HG03108 (cell line): ENCODE measurements around the gene TTC29.
A peak's percentile ranks its signal among the peaks of the same experiment; 100 is the strongest.

Source experiments
- ATAC-seq: cut with Tn5 transposase; IDR thresholded peaks from one replicate; pipeline ENCODE4 v1.9.1; 2021; ENCODE audit warnings: moderate library complexity; ENCODE audit not compliant: unreplicated experiment

TTC29 gene, protein sequence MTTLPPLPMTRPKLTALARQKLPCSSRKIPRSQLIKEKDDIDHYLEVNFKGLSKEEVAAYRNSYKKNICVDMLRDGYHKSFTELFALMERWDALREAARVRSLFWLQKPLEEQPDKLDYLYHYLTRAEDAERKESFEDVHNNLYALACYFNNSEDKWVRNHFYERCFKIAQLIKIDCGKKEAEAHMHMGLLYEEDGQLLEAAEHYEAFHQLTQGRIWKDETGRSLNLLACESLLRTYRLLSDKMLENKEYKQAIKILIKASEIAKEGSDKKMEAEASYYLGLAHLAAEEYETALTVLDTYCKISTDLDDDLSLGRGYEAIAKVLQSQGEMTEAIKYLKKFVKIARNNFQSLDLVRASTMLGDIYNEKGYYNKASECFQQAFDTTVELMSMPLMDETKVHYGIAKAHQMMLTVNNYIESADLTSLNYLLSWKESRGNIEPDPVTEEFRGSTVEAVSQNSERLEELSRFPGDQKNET

DNA sequence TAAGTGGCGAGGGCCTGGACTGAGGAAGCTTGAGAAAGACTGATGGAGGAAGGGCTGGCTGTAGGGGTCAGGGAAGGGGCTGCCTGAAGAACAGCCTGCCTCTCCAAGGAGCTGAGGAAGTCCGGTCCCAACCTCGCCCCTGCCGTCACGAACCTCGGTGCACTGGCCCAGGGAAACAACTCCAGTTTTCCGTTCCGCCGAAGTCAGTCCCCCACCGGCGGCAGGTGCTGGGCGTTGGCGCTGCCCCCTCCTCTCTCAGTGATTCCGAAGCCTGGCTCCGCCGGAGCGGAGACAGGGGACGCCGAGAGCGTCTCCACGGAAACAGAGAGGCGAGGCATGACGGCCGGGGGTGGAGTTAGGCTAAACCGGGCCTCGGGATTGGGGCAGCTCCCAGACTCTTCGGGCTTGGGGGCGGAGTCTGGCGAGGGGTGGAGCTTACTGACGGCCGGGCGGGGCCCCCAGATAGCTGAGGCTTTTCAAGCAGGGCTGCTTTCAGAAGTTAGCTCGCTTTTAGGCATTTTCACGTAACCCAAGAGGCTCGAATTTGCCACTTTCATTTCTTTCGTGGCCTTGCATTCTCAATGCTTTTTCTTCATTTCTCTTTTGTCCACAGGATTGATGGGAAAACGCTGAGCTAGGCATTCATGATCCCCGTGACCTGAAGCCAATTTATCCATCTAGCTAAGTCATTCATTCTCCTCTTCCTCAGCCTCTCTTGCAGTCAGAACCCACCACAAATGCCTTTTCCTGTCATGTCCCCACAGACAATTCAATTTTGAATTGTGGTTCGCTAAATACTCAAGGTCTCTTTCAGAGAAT is at the start of gene TTC29:
TSS of gene TTC29 (minus strand) at position 309 of the 819 bp plus-strand sequence. CDS start 5,969 bp downstream, outside the sequence.
- ATAC-seq, result peak; percentile 100

DNA sequence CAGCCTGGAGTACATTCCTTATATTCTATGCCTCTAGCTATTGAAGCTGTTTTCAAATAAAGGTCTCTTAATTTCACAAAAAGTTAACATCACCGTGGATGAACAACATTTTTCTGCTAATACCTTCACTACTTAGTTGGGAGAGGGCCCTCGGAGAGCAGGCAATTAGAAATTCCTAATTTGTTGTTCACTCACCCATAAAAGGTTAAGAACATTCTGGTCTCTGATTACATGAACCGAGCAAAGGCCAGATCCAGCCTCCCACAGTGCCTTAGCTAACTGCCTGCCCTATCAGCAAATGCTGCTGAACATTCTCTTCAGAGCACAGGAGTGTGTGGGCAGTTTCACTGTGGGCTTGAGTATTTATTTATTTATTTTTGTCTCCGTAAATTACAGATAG is 36.0 kb upstream of the TTC29 start:
- no peak for ATAC-seq

DNA sequence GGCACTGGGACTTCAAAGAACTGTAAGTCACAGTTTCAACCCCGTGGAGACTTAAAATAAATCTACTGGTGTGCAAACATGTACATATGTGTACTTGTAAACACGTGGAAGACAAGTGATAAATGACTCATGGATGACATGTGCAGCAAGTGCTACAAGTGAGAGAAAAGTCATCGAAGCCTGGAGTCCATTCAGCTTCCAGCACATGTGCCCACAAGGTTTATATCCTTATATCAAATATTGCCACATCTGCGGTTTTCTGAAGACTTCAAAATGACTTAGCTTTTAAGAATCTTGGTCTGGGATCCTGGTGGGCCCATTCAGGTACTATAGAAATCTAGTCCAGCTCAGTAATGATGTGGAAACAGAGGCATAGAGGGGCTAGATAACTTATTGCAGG is 33.0 kb upstream of the TTC29 start:
- no peak for ATAC-seq

DNA sequence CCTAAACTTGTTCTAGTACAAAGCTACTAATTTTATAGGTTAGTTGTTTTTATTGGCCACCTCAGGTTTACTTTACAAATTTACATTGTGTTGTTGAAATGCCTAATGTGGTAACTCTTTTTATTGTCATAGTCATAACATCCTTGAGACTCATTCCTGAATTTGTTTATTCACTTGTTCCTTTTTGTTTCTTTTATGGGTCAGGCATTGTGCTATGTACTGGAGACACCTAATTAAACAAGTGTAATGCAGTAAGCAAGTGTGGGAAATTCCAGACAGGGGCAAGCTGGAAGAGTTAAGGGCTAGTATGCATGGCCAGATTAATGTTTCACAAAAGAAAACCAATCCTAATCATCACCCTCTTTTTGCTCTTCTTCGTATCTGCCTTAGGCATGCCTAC is 30.5 kb upstream of the TTC29 start:
- ATAC-seq, result no peak

DNA sequence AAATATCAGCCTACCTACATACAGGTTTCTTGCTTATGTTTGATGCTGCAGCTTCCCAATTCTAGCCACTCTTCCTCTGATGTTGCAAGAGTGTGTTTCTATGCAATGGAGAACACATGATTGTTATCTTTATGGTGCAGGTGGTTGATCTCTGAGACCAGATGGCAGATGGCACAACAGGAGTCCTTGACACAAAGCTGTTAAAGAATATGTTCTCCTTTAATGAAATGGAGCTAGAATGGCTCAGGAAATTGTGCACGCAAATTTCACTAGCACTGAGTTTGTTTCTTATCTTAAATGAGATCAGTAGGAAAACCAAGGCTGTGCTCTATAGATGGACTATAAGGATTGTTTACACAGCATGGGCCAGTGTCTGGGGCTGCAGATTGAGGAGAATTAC is 29.9 kb upstream of the TTC29 start:
- no peak for ATAC-seq

DNA sequence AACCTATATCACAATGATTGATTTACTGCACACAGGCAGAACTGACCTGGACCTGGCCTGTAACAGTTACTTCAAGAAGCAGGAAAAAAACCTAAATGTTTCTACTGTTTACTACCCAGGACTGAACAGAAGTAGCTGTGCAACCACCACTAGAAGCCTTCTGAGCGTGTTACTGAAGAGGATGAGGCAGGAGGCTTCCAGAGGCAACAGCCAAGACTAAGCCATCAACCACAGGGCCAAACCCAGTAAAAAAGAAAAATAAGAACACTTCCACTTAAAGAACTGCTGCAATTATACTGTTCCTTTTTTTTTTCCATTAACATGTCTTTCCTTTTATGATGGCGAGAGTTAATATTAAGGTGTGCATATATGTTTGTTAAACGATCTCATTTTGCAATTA is 29.4 kb upstream of the TTC29 start:
- ATAC-seq, result no peak

DNA sequence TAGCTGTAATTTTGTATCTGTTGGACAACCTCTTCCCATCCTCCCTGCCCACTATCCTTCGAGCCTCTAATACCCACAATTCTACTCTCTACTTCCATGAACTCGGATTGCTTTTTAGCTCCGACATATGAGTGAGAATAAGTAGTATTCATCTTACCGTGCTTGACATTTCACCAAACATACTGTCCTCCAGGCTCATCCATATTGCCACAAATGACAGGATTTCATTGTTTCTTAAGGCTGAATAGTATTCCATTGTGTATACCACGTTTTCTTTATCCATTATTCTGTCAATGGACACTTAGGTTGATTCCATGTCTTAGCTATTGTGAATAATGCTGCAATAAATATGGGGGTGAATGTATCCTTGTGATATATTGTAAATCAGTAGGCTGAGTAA is 26.4 kb upstream of the TTC29 start:
- no peak for ATAC-seq

DNA sequence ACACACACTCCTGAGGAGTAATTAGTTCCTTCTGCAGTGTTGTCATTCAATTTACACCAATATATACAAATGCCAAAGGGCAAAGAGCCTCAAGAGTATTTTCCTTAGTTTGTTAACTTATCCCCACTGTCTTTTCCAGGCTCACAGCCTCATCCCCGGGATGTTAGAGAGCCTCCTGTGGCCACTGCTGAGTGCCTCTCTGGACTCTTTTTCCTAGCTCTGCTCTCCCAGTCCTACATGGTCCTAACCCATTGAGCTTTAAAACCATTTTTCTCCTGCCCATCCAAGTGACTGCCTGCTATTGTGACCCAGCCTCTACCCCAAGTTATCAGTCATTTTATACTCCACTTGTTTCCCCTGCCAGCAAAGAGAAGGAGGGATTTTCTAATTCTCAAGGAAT is 23.5 kb upstream of the TTC29 start:
- ATAC-seq, result no peak

DNA sequence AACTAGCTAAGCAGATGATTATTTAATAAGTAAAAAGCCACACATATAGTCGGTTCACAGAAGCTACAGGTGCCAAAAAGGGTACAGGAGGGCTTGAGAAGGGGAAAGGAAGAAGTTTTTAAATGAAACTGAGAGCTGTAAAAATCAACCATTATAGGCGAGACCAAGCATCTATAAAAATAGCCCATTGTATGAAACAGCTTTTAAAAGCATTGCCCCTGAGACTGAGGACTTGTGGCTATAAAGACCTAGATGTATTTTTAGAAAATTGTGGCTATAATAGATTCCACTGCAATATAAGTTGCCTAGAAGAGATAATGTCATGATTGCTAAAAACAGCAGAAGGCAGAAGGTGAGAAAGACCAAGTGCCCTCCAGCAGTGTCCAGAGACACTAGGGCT is 15.0 kb upstream of the TTC29 start:
- no peak for ATAC-seq

DNA sequence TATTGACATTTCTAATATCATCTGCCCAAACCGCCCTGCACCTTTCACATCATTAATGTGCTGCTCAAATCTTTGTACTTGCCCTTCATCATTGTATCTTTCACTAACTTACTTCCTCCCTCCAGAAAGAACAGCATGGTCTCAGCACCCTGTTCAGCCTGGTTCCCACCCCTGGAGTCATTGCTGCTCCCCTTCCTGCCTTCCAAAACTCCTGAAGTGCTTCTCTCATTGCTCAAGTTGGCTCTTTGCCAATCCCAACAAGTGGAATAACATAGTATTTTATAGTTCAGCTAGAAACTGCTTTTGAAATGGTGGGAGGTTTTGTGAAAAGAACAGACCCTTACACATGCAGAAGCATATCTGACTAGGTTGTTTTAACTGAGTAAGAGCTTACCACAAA is 14.0 kb upstream of the TTC29 start:
- no peak for ATAC-seq

DNA sequence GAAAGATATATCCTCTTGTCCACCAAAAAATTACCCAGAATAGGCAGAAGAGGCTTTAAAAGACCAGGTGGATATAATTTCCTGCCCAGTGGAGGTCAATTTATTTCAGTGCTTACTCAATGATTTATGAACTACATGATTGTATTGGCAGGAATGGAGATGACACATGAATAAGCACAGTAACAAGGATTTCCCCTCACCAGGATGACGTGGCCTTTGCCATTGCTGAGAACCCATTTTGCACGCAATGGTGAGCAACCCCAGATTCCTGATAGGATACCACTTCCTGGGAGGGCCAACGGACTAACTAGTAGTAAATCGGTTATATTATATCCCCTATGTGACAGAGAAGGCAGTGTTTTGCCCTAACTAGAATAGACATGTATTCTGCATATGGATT is 11.6 kb upstream of the TTC29 start:
- ATAC-seq, result no peak

DNA sequence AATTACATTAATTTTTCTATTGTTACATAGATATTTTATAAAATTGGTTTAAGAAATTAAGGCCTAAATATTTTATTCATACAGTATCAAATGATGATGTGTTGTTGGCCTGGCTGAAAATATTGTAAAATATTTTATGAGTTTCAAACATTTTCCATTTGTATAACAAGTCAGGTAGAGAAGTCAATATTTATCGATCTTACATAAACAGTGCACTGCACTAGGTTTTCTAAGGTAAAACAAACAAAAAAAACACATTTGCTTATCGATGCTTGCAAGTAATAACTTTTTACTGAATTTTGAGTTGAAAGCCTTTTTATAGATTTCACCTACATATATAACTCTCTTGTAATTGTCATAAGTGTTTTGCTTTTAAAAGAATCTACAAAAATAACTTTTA is 7.2 kb upstream of the TTC29 start:
- no peak for ATAC-seq

DNA sequence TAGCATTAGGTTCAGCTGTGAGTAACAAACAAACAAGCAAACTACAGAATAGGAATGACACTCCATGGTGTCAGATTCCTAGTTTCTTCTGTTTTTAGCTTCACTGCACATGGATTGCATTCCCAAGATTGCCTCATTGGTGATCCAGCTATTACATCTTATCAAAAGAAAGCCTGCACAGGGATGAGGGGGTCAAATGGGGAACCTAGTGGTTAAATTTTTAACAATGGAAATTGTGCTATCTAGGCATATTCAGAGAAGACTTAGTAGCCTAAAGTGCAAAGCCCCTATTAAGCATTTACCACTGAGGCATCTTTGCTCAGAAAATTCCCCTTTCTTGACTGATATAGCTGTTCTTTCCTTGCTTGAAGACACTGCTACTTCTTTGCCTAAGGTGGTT is 3.9 kb upstream of the TTC29 start:
- no peak for ATAC-seq

DNA sequence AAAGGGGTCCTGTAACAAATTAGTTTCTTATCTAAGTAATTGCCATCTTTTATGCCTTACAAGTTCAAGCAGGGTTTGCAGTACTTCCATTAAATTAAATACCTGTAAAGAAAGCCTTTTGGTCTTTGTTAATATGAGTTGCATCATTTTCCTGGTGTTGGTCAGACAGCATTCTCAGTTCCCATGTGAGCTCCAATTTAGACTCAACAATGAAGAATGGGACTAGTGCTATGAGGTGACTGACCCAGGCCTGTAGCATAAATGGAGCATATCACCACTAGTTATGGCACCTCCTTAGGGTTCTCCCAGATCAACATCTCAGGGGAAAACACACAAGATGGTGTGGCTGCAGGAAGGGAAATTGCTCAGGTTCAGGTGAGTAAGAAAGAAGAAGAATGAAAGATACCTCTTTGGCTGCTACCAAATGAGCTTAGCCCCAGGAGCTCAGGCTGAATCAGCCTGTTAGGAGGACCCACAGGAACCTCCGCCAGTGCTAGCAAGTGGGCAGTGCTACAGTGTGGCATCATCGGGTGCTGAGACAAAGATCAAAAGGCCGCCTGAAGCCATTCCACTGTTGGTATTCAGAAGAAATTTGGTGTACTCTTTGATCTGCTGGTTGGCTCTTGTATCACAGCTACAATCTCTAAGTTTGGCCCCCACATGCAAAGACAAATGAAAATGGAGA is 1.8 kb downstream of the TTC29 start:
- no peak for ATAC-seq

DNA sequence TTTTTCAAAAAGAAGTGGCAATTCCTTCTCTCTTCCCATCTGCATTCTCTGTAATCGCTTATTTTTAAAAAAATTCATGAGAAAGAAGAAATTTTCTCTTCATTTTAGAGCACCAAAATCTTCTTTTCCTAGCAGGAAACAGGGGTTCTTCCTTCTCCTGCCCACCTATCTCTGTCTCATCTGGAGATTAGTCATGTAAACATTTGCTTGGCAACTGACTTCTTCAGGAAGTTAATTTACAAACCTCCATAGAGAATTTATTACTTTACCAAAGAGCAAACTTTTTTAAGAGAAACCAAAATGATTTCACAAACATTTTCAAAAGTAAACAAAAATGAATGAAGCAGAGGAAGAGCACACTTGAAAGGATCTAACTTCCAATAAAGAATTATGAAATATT is 13.5 kb downstream of the TTC29 start:
- no peak for ATAC-seq

DNA sequence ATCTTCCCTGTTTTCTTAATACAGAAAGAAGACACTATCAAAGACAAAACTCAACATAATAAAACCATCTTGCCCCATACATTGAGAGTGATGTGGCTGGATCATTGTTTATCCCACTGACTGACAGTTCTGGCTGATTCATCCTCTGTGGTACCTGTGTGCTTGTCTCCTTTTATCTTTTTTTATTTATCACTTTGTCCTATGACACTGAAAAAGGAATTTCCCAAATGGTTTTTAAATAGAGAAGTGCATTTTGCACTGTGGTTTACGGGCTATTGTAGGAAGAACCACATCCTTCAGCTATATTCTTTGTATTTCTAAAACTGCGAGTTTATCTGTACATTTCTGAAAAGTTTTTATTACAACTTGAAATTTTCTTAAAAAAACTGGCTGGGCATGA is 15.0 kb downstream of the TTC29 start:
- ATAC-seq, result no peak

DNA sequence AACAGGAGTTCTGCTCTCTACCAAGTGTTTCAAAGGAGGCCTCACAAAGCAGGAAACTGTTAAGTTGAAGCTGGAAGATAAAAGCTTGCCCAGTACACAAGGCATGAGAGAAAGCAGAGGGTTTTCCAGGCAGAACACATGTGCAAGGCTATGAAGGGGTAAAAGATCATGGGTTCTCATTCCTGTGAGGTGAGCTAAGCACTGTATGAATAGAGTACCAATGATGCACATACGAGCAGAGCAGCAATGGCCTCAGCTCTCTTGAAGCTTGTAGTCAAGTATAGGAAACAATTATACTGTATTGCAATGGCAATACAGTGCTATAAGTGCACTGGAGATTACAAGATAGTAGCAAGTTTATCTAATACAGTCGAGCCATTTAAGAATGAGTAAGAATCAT is 18.0 kb downstream of the TTC29 start:
- no peak for ATAC-seq

DNA sequence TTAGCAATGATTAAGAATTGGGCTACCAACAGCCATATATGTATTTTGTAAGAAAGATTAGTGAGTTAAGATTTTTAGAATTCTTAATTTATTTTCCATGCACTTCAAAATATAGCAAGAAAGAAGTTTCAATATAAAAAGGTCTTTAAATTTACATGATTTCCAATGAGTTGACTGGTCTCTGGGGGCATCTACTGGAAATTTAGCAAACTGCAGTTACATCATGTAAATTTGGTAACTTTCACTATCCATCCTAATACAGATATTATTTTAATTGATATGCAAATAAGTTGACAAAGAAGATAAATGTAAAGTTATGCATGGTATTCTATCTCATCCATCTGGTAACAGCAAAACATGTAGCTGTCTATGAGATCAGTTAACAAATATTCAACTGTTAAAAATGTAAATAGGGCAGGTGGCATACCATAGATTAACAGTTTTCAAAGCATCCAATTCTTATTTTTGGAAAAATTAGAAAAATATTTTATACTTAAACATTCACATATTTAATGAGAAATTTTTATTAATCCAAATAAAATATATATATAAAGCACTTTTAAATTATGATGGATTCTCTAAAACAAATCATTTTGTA is 29.1 kb downstream of the TTC29 start:
- ATAC-seq, result no peak

DNA sequence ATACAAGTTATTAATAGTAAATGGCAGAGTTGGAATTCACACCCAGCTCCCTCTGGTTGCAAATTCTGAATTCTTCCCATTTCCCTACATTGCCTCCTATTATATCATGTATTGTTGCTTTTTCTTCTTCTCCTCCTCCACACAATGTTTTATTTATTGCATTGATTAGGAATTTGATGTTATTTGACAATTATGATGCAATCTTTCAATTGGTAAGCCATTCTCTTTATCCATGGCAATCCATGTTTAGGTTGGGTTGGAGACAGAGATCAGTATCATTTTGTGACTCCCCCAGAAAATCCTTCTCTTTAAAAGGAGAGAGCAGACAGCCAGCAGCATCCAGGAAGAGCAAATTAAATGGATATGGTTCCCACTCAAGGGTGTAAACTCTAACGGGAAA is 30.5 kb downstream of the TTC29 start:
- no peak for ATAC-seq

DNA sequence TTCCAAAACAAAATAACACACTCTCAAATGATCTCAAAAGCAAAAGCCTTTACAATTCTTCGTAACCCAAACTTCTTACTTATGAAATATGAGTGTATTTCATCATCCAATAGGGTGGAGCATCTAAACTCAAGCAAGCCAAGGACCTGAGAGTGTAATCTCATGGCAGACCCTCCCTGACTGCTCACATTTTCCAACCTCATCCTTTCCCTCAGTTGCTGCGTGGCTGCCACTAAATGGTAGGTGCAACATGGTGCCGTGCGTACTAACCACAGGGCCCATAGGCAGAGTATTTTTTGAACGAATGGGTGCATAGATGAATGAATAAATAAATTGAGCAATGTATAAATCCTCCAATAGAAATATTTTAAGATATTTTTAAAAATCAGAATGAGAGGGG is 45.4 kb downstream of the TTC29 start:
- no peak for ATAC-seq

DNA sequence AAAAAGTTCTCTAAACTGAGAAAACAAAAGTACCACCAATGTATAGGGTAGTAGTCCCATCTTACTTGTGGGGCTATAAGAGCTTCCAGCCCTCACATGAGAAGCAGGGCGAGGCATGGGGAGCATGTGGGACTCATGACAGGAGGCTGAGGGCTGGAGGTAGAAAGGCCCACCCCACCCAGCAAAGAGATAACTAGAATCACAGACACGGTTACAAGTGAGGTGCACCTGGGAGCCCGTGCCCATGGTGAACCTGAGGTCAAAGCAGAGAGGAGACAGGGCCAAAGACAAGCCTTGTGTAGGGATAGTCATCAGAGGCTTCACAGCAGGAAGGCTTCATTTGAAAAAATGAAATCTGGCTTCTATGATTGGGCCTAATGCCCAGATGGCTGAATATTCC is 55.4 kb downstream of the TTC29 start:
- ATAC-seq, result no peak
